Lower lobe of right lung (tissue), 1 donor: Measurements from ENCODE around the gene TMSB15A. TPM values are rescaled to one million over a fixed set of nuclear protein-coding genes. Genes with fewer than 3 reads are reported as not detected.

ENCODE experiments used
- total RNA-seq: library from RNA; stranded (reverse); fragmentation: NEBNext Ultra II Directional; extraction: Animal tissue kit (Norgen Biotek cat#: 25700); gene quantifications from one replicate; pipeline ENCODE4 v1.2.1, GENCODE V29; 2021
- donor health status: DM: no; HTN: yes; CAD: no; lungs with severe emphysema.

The TMSB15A gene
- total RNA-seq, 1 donor from 2014 or later: 1.8 TPM

Other genes with a start within 250 kb of the TMSB15A start
- gene NXF2B, start 76.7 kb downstream of the TMSB15A start, total RNA-seq: 1.0 TPM
- 0.27 TPM for gene TCP11X2, start 44.9 kb downstream of the TMSB15A start, total RNA-seq
- 11.3 TPM for gene ARMCX5, start 82.8 kb upstream of the TMSB15A start, total RNA-seq
- 5.0 TPM for gene GPRASP1, start 134.7 kb upstream of the TMSB15A start, total RNA-seq
- gene GPRASP2, start 195.7 kb upstream of the TMSB15A start, total RNA-seq: 7.9 TPM
- gene GPRASP3, start 204.0 kb upstream of the TMSB15A start, total RNA-seq: 4.5 TPM